Measurements from ENCODE around the gene P4HA1. TPM values are rescaled to one million over a fixed set of nuclear protein-coding genes. Genes with fewer than 3 reads are reported as not detected.
A peak's percentile ranks its signal among the peaks of the same experiment; 100 is the strongest.
"Not testable (repeated sequence)": the region's sequence is repeated elsewhere in the genome, so short reads cannot be mapped to it uniquely, and the experiment has no call there.

The P4HA1 gene
- polyA plus RNA-seq, 1 donor from 2014 or later: 22.8 TPM

DNA sequence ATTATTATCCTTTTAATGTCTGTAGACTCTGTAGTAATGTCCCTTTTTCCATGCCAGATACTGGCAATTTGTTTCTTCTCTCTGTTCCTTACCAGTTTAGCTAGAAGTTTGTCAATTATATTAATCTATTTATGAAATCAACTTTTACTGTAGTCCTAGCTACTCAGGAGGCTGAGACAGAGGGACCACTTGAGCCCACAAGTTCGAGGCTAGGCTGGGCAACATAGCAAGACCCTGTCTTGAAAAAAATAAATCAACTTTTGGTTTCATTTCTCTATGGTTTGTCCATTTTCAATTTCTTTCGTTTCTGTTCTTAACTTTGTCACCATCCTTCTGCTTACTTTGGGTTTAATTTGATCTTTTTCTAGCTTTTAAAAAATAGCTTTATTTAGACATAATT lies 99.6 kb downstream of the P4HA1 start:
- Mint-ChIP-seq H3K4me3 (no peak overlapping the region), H3K4me1 (peaks cover 0 to 1% (median 0%) of the 10 kb centered on the region in 3 donors), H3K27ac (no peak overlapping the region), H3K27me3 (no peaks in the 10 kb centered on the region), H3K9me3 (peaks cover 7 to 8% (median 7%) of the 10 kb centered on the region in 3 donors), H3K36me3 (peaks cover 8% of the 10 kb centered on the region)

DNA sequence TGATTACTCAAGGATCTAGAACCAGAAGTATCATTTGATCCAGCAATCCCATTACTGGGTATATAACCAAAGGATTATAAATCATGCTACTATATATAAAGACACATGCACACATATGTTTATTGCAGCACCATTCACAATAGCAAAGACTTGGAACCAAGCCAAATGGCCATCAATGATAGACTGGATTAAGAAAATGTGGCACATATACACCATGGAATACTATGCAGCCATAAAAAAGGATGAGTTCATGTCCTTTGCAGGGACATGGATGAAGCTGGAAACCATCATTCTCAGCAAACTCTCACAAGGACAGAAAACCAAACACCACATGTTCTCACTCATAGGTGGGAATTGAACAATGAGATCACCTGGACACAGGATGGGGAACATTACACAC lies 101.2 kb downstream of the P4HA1 start:
- not testable (repeated sequence) for H3K4me3 Mint-ChIP-seq, H3K36me3 Mint-ChIP-seq, H3K27ac Mint-ChIP-seq, H3K9me3 Mint-ChIP-seq, H3K27me3 Mint-ChIP-seq, H3K4me1 Mint-ChIP-seq

DNA sequence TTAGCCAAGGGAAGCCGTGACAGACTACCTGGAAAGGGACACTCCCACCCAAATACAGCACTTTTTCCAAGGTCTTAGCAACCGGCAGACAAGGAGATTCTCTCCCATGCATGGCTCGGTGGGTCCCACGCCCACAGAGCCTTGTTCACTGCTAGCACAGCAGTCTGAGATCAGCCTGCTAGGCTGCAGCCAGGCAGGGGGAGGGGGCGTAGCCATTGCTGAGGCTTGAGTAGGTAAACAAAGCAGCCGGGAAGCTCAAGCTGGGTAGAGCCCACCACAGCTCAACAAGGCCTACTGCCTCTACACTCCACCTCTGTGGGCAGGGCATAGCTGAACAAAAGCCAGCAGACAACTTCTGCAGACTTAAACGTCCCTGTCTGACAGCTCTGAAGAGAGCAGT lies 106.9 kb downstream of the P4HA1 start:
- not testable (repeated sequence) for H3K4me3 Mint-ChIP-seq, H3K27me3 Mint-ChIP-seq, H3K27ac Mint-ChIP-seq, H3K9me3 Mint-ChIP-seq, H3K4me1 Mint-ChIP-seq
- peaks cover 11% of the 10 kb centered on the region for H3K36me3 Mint-ChIP-seq

- H3K27me3 Mint-ChIP-seq, H3K4me1 Mint-ChIP-seq, H3K4me3 Mint-ChIP-seq, H3K36me3 Mint-ChIP-seq, H3K27ac Mint-ChIP-seq: not testable (repeated sequence)
- peaks cover 7 to 17% (median 8%) of the 10 kb centered on the region in 3 donors for H3K9me3 Mint-ChIP-seq
These were observed 112.0 kb downstream of the P4HA1 start for GRCh38 chr10:72984618-72985017.

- H3K36me3 Mint-ChIP-seq: peaks cover 10% of the 10 kb centered on the region
- peaks cover 2% of the 10 kb centered on the region for H3K27me3 Mint-ChIP-seq
- H3K27ac Mint-ChIP-seq: no peak overlapping the region
- peaks cover 12 to 30% (median 27%) of the 10 kb centered on the region in 3 donors for H3K9me3 Mint-ChIP-seq
- no peak overlapping the region for H3K4me3 Mint-ChIP-seq
- H3K4me1 Mint-ChIP-seq: peaks cover 0 to 1% (median 0%) of the 10 kb centered on the region in 3 donors
These were observed 114.7 kb downstream of the P4HA1 start for GRCh38 chr10:72981882-72982529.

DNA sequence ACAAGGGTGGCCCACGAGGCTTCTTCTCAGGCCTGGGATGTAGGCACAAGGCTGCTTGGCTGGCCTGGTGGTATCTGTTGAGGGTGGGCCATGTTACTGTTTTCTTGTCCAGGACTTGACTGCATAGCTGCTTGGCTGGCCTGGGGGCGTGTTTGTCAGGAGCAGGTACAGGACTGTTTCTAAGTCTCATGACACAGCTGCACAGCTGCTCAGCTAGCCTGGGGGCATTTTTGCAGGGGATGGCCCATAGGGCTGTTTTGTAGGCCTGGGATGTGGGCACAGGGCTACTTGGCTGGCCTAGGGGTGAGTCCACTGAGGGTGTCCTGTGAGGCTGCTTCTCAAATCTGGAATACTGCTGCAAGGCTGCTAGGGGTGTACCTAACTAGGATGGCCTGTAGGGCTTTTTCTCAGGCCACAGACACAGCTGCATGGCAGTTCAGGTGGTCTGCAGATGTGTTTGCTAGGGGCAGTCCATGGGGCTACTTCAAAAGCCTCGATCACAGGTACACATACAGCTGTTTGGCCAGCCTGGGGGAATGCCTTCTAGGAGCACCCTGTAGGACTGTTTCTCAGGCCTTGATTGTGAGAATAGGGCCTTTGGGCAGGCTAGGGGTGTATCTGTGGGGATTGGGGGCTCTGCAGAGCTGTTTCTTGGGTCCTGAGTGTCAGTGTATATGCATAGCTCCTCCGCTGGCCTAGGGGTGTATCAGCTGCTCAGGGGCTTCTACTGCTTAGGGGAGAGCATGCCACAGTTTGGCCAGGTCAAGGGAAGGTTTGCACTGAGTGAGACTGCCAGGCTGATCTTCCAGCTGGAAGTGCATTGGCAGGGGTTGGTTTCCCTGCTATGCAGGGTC lies 115.4 kb downstream of the P4HA1 start:
- Mint-ChIP-seq H3K36me3 (peaks cover 11% of the 10 kb centered on the region), H3K27ac (no peak overlapping the region), H3K4me1 (peaks cover 0 to 3% (median 0%) of the 10 kb centered on the region in 3 donors), H3K27me3 (peaks cover 2% of the 10 kb centered on the region), H3K4me3 (peak overlapping the region in 2 of 4 donors; percentile 34 to 41), H3K9me3 (peaks cover 14 to 34% (median 31%) of the 10 kb centered on the region in 3 donors)

DNA sequence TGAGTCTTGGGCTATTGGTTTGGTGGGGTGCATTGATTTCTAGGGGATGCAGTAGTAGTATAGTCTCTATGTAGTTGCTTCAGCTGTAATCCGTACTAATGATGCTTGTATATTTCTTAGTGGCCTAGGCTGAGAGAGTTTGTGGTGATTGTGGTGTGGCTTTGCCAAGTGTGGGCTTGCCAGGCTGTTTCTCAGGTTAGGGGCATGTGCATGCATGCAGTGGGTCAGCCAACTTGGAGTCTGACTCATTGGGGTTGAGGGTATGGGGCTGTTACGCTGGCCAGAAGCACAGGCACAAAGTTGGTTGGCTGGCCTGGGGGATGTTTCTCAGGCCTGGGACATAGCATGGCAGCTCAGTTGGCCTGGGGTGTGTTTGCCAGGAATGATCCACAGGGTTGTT lies 116.3 kb downstream of the P4HA1 start:
- Mint-ChIP-seq H3K36me3 (peaks cover 13% of the 10 kb centered on the region), H3K27ac (no peak overlapping the region), H3K9me3 (peaks cover 16 to 39% (median 38%) of the 10 kb centered on the region in 3 donors), H3K27me3 (peaks cover 2% of the 10 kb centered on the region), H3K4me3 (no peak overlapping the region), H3K4me1 (peaks cover 0 to 3% (median 0%) of the 10 kb centered on the region in 3 donors)

DNA sequence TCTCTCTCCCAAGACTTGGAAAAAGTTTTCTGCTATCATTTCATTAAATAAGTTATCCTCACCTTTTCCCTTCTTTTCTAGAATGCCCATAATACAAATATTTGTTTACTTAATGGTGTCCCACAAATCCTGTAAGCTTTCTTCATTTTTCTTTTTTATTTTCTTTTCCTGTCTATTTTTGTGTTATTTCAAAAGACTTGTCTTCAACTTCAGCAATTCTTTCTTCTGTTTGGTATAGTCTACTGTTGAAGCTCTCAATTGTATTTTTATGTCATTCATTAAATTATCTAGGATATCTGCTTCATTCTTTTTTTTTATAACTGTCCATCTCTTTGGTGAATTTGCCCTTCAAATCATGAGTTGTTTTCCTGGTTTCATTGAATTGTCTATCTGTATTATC lies 117.0 kb downstream of the P4HA1 start:
- Mint-ChIP-seq H3K9me3 (peaks cover 17 to 42% (median 39%) of the 10 kb centered on the region in 3 donors), H3K4me3 (no peak overlapping the region), H3K27me3 (peaks cover 2% of the 10 kb centered on the region), H3K36me3 (peaks cover 13% of the 10 kb centered on the region), H3K27ac (no peak overlapping the region), H3K4me1 (peaks cover 0 to 3% (median 0%) of the 10 kb centered on the region in 3 donors)

DNA sequence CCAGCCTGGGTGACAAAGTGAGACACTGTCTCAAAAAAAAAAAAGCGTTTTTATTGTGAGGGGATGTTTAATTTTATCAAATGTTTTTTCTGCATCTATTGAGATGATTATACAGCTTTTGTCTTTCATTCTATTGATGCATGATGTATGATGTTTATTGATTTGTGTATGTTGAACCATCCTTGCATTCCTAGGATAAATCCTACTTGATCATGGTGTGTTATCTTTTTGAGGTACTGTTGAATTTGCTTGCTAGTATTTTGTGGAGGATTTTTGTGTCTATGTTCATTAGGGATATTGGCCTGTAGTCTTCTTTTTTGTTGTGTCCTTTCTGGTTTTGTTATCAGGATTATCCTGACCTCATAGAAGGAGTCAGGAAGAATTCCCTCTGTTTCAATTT lies 119.8 kb downstream of the P4HA1 start:
- peaks cover 0 to 8% (median 0%) of the 10 kb centered on the region in 3 donors for H3K4me1 Mint-ChIP-seq
- H3K27ac Mint-ChIP-seq: peak overlapping the region in 1 of 3 donors; percentile 27
- H3K36me3 Mint-ChIP-seq: peaks cover 13% of the 10 kb centered on the region
- peak overlapping the region in 1 of 4 donors; percentile 43 for H3K4me3 Mint-ChIP-seq
- peaks cover 2% of the 10 kb centered on the region for H3K27me3 Mint-ChIP-seq
- H3K9me3 Mint-ChIP-seq: peaks cover 15 to 49% (median 37%) of the 10 kb centered on the region in 3 donors

Other genes with a start within 250 kb of the P4HA1 start
- not detected for gene OIT3, start 203.1 kb downstream of the P4HA1 start, polyA plus RNA-seq
- gene PLA2G12B, start 142.1 kb downstream of the P4HA1 start, polyA plus RNA-seq: not detected
- 1.3 TPM for gene NUDT13, start 13.6 kb upstream of the P4HA1 start, polyA plus RNA-seq
- 29.7 TPM for gene ECD, start 71.1 kb upstream of the P4HA1 start, polyA plus RNA-seq
- gene FAM149B1, start 71.3 kb upstream of the P4HA1 start, polyA plus RNA-seq: 5.5 TPM
- 28.3 TPM for gene DNAJC9, start 150.4 kb upstream of the P4HA1 start, polyA plus RNA-seq
- gene MRPS16, start 155.8 kb upstream of the P4HA1 start, polyA plus RNA-seq: 119 TPM